Muscle layer of colon (tissue), 2 donors: Measurements from ENCODE around the gene CACNA1C.
A peak's percentile ranks its signal among the peaks of the same experiment; 100 is the strongest.

Experiments
- H3K27ac ChIP-seq: one replicate; pipeline ENCODE4 v1.7.0; 2013; ENCODE audit warnings: low read depth, mild to moderate bottlenecking, low read length, moderate library complexity
- H3K27me3 ChIP-seq, 2 donors: one replicate each; pipeline ENCODE4 v1.7.0; 2013; ENCODE audit warnings: low read length in 2 of 2, mild to moderate bottlenecking in 2 of 2; ENCODE audit not compliant: insufficient read depth in 2 of 2, control insufficient read depth in 1 of 2
- H3K36me3 ChIP-seq: one replicate; pipeline ENCODE4 v1.7.0; 2013; ENCODE audit warnings: mild to moderate bottlenecking, low read length; ENCODE audit not compliant: insufficient read depth
- H3K4me1 ChIP-seq: one replicate; pipeline ENCODE4 v1.7.0; 2013; ENCODE audit warnings: mild to moderate bottlenecking, low read length; ENCODE audit not compliant: insufficient read depth
- H3K4me3 ChIP-seq, 2 donors: one replicate each; pipeline ENCODE4 v1.7.0; 2013; ENCODE audit warnings: low read length in 2 of 2, low read depth in 1 of 2, mild to moderate bottlenecking in 1 of 2, moderate library complexity in 1 of 2
- H3K9ac ChIP-seq: one replicate; pipeline ENCODE4 v1.7.0; 2013; ENCODE audit warnings: low read length
- H3K9me3 ChIP-seq: one replicate; pipeline ENCODE4 v1.7.0; 2013; ENCODE audit warnings: mild to moderate bottlenecking, low read length
- donor health status: abdominal sarcoma.
- donor health status: Adenocarcinoma of cecum.

CACNA1C gene

DNA sequence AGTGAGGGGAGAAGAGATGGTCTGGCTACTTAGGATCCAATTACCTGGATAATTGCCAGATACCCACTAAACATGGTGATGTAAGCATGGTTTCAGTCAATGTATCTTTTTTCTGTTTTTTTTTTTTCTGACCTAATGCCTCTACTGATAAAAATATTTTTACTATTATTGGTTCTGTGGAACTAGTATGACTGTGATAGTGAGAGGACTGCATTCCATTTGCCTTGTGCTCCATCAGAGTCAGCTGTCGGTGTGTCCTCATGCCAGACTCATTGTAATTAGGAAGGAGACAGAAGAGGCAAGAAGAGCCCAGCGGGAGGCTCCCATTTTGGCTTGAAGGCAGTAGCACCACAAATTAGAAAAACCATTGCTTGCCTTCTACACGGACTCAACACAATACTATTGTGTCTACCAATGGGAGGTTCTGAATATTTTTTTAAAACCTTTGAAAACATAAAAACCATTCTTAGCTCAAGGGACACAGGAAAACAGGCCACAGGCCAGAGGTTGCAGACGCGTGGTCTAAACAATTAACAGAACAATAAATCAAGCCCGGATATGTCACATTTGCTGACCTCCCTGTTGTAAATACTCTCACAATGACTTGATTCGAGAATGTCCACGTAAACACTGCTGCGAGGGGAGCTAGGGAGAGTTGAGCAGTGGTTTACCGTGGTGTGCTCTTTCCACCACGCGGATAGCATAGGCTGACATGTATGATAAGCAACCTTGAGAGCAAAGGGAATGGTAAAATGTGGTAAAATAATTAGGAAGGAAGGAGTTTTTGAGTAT is 35.0 kb upstream of the CACNA1C start:
- no peaks in the 10 kb centered on the region for H3K36me3 ChIP-seq
- no peak overlapping the region for H3K27ac ChIP-seq
- H3K4me3 ChIP-seq: no peak overlapping the region
- H3K9me3 ChIP-seq: no peaks in the 10 kb centered on the region
- H3K27me3 ChIP-seq: no peaks in the 10 kb centered on the region
- no peak overlapping the region for H3K9ac ChIP-seq
- peaks cover 36% of the 10 kb centered on the region for H3K4me1 ChIP-seq

DNA sequence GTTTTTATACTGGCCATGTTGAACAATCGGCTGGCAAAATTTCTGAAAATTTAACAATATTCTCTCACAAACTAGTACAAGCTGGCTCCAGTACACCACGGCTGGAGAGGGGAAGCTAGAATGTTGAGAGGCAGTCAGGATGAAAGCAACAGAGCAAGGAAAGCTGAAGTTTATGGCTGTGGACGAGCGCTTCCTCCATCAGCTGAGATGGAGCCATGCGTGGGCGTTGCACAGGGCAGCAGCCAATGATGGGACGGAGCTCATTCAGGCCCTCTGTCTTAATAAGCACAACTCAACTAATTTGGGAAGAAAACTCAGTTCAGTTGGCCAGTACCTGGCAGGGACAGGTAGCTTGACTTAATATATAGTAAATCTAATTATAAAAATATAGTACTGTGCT is 34.4 kb upstream of the CACNA1C start:
- no peaks in the 10 kb centered on the region for H3K9me3 ChIP-seq
- no peak overlapping the region for H3K9ac ChIP-seq
- peaks cover 36% of the 10 kb centered on the region for H3K4me1 ChIP-seq
- no peaks in the 10 kb centered on the region for H3K36me3 ChIP-seq
- no peak overlapping the region for H3K4me3 ChIP-seq
- H3K27ac ChIP-seq: no peak overlapping the region
- no peaks in the 10 kb centered on the region for H3K27me3 ChIP-seq

DNA sequence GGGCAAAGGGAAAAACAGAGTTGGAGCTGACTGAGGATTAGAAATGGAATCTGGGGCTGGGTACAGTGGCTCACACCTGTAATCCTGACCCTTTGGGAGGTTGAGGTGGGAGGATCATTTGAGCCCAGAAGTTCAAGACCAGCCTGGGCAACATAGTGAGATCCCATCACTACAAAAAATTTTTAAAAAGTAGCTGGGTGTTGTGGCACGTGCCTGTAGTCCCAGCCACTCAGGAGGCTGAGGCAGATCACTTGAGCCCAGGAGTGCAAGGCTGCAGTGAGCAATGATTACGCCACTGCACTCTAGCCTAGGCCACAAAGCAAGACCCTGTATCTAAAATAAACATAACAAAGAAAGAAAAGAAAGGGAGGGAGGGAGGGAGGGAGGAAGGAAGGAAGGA is 33.7 kb upstream of the CACNA1C start:
- Histone ChIP-seq H3K27ac (no peak overlapping the region), H3K4me3 (no peak overlapping the region), H3K27me3 (no peaks in the 10 kb centered on the region), H3K4me1 (peaks cover 35% of the 10 kb centered on the region), H3K9me3 (no peaks in the 10 kb centered on the region), H3K36me3 (no peaks in the 10 kb centered on the region), H3K9ac (no peak overlapping the region)

DNA sequence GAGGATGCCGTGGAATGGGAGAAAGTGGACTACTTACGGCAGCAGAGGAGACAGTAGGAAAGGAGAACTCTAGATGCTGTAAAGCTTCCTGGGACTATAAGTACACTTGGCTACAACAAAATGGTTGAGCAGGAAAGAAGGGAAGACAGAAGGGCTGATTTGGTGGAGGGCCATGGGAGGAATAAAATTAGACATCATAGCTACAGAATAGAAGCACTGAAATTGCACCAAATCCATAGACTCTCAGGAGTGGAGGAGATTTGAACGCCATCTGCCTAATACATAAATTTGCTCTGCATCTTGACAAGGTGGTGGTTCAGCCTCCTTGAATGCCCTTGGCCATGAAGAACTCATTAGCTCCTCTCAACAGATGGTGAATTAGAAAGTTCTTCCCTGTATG is 32.3 kb upstream of the CACNA1C start:
- Histone ChIP-seq H3K9ac (no peak overlapping the region), H3K4me1 (peaks cover 30% of the 10 kb centered on the region), H3K27me3 (no peaks in the 10 kb centered on the region), H3K36me3 (no peaks in the 10 kb centered on the region), H3K9me3 (no peaks in the 10 kb centered on the region), H3K27ac (no peak overlapping the region), H3K4me3 (no peak overlapping the region)

DNA sequence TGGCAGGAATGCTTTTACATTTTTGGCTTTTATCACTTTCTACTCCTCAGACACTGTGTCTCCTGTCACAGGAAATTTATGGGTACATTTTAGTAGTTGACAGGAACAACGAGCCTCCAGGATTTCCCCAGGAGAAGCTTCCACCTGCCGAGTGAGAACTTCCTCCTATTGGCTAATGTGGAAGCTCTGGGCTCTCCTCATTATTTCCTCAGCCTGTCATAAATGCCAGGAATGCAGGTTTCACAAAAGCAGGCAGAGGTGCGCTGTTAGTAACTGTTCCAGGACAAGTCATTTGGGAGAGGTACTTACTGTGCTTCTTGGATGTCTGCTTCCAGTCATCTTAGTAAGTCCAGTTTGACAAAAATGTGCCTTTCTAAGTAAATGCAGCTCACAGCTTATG is 29.4 kb upstream of the CACNA1C start:
- H3K9ac ChIP-seq: no peak overlapping the region
- H3K4me1 ChIP-seq: peaks cover 45% of the 10 kb centered on the region
- peak overlapping the region; percentile 16 for H3K27ac ChIP-seq
- no peaks in the 10 kb centered on the region for H3K9me3 ChIP-seq
- H3K36me3 ChIP-seq: no peaks in the 10 kb centered on the region
- H3K4me3 ChIP-seq: no peak overlapping the region
- H3K27me3 ChIP-seq: no peaks in the 10 kb centered on the region

DNA sequence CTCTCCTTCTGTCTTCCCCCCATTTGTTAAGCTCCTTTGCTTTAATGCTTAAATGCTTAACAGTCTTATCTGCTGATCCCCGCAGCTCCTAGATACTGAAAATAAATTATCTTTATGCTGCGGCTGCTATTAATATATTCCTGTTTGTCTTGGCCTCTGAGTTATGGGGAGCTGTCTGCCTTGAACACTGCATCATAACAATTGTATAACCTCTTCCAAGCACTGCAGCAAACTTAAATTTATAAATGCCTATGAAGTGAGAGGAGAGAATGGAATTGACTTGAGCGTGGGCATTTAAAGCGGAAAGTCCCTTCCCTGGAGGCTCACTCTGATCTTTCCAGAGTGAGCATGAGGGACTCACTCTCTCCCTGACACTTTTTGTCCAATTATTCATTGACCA is 25.4 kb upstream of the CACNA1C start:
- Histone ChIP-seq H3K9ac (no peak overlapping the region), H3K9me3 (no peaks in the 10 kb centered on the region), H3K27me3 (no peaks in the 10 kb centered on the region), H3K36me3 (no peaks in the 10 kb centered on the region), H3K27ac (peak overlapping the region; percentile 59), H3K4me1 (peaks cover 82% of the 10 kb centered on the region), H3K4me3 (no peak overlapping the region)

DNA sequence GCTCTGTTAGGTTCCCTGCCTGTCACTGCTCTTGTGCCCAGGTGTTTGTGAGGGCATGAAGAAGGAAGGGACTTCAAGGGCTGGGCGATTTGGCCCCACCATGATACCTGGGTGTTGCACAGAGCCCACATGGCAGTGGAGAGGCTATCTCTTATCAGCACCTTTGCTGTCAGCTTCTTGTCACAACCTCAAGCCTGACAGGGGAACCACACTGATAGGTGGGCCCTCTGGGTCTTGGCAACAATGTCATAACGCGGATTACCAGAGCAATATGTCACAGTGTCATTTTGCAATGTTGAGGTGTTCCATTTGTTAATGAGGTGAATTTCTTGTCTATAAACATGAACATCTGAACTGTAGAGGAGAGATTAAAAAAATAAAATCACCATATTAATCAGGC is 22.9 kb upstream of the CACNA1C start:
- H3K9ac ChIP-seq: no peak overlapping the region
- H3K9me3 ChIP-seq: no peaks in the 10 kb centered on the region
- H3K4me3 ChIP-seq: no peak overlapping the region
- no peaks in the 10 kb centered on the region for H3K27me3 ChIP-seq
- peaks cover 91% of the 10 kb centered on the region for H3K4me1 ChIP-seq
- peak overlapping the region; percentile 70 for H3K27ac ChIP-seq
- H3K36me3 ChIP-seq: no peaks in the 10 kb centered on the region

DNA sequence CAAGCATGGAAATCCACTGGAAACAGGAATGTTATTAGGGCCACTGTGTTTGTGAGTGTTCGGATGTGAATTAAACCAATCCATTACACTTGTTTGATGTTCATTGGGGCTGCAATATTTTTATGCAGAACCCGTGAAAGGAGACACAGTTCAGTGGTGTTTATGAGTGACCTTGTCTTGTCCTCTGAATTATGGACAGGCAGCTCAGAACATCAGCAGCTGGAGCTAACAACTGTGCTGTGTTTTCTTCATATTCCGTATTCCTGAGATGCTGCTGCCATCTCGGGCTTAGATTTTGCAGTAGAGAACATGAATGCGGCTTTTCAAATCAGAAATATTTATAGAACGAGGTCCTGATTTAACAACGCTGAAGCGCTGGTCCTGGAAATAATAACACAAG is 20.3 kb upstream of the CACNA1C start:
- Histone ChIP-seq H3K9ac (no peak overlapping the region), H3K36me3 (no peaks in the 10 kb centered on the region), H3K4me1 (peaks cover 83% of the 10 kb centered on the region), H3K27me3 (no peaks in the 10 kb centered on the region), H3K9me3 (no peaks in the 10 kb centered on the region), H3K4me3 (no peak overlapping the region), H3K27ac (peak overlapping the region; percentile 75)

DNA sequence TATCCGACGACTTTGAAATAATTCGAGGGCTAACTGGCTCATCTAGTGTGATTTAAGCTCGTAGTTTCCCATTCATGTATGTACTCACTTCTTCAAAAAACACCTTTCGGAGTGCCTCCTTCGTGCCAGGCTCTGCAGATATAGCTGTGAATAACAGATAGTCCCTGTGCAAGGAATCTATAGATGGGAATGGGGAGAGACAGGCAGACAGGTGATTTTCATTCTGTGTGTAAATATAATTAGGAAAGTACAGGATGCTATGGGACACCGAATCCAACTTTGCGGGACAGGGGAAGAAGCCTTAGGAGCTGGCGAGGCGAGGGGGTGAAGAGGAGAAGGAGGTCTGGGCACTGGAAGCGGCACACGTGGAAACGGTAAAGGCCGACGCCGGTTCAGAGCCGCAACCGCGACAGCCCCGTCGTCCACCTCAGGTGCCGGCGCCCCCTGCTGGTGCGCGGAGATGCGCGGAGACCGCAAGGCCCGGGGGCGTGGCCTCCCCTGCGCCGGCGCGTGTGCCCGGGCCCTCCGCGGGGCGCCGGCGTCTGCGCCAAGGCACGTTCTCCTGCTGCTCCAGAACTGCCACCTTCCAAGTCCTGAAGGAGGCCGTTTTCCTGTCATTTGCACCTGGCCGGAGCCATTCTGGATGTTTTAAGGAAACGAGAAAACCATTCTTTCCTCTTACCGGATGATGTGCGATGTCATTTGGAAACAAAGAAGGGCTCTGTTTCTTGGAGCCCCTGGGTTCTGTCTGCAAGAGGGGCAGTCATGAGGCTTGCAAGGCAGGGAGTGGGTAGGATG is 18.0 kb upstream of the CACNA1C start:
- peak overlapping the region; percentile 75 for H3K27ac ChIP-seq
- H3K27me3 ChIP-seq: no peaks in the 10 kb centered on the region
- H3K4me1 ChIP-seq: peaks cover 75% of the 10 kb centered on the region
- H3K9me3 ChIP-seq: no peaks in the 10 kb centered on the region
- no peaks in the 10 kb centered on the region for H3K36me3 ChIP-seq
- H3K4me3 ChIP-seq: peak overlapping the region; percentile 29 to 64
- no peak overlapping the region for H3K9ac ChIP-seq

DNA sequence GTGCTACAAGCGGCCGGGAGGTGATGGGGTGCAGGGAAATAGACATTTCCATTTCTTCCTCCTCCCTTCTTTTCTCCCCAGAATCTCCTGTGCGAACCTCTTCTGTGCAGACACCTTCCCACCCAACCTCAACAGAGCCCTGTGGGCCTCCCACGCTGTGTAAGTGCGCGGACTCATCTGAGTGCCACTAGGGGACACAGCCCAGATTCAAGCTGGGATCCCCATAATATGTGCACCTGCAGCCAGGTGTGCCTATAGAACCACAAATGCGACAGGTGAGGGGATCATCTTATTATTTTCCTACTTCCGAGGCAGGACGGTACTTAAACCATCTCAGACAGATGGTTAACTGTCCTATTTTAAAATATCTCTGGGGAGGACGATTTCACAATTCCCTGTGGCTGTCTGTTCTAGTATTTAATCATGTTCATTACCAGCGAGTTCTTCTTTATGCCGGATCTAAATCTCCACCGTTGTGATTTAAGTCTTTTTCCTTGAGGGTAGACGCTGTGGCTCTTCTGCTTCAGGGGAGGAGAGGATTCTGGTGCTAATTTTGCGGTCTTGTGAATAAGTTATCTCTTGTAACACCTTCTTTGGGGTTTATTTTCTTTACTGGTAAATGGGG is 17.2 kb upstream of the CACNA1C start:
- Histone ChIP-seq H3K9ac (no peak overlapping the region), H3K4me3 (peak overlapping the region; percentile 29 to 64)

DNA sequence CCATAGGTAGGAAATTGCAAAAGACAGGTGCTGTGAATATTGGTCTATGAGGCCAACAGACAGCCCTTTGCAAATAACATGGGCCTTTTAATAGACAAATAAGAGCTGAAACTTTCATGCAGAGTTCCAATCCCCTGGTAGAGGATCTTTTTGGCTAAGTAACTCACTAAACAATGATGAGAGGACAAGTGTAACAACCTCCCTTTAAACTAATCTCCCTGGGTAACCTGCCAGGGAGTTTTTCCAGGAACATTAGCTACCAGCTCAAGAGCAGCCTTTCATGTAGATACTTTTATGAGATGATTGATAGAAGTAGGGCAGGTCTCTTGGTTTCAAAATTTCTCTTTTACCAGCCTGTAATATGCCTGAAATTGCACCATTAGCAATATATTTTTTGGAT is 13.8 kb upstream of the CACNA1C start:
- Histone ChIP-seq H3K27ac (no peak overlapping the region), H3K9ac (no peak overlapping the region), H3K4me3 (no peak overlapping the region), H3K36me3 (no peaks in the 10 kb centered on the region), H3K27me3 (no peaks in the 10 kb centered on the region), H3K4me1 (peaks cover 36% of the 10 kb centered on the region), H3K9me3 (no peaks in the 10 kb centered on the region)

More for the DNA sequence above, 17.2 kb upstream of the CACNA1C start:
- no peaks in the 10 kb centered on the region for H3K27me3 ChIP-seq
- H3K9me3 ChIP-seq: no peaks in the 10 kb centered on the region
- H3K27ac ChIP-seq: peak overlapping the region; percentile 36
- H3K4me1 ChIP-seq: peaks cover 68% of the 10 kb centered on the region
- H3K36me3 ChIP-seq: no peaks in the 10 kb centered on the region
